Stomach (tissue), 9 donors: ENCODE data around the gene BBIP1. TPM values are rescaled to one million over a fixed set of nuclear protein-coding genes. Genes with fewer than 3 reads are reported as not detected.

Experiments
- DNase-seq, 2 donors: peaks; one replicate each; pipeline versions ENCODE4 v3.0.0 to v3.0.0-alpha.2; 2013 to 2019
- H3K27ac ChIP-seq, 5 donors: fragments of 200-600 bp in 4 of 5; sonication (generic) in 4 of 5; one replicate each; pipeline ENCODE4 v1.5.1; 2013 to 2019; ENCODE audit warnings: mild to moderate bottlenecking in 1 of 5, moderate library complexity in 1 of 5
- H3K27me3 ChIP-seq, 3 donors: fragments of 200-600 bp; sonication (generic); one replicate each; pipeline ENCODE4 v1.5.1; 2017 to 2019; ENCODE audit warnings: mixed run types in 1 of 3
- H3K36me3 ChIP-seq, 4 donors: fragments of 200-600 bp; sonication (generic); 1 replicate in 3 of 4; 2 replicates in 1 of 4; pipeline ENCODE4 v1.5.1; 2016 to 2019
- H3K4me1 ChIP-seq, 4 donors: fragments of 200-600 bp; sonication (generic); one replicate each; pipeline ENCODE4 v1.5.1; 2016 to 2019
- H3K4me3 ChIP-seq, 4 donors: fragments of 200-600 bp; sonication (generic) in 3 of 4; one replicate each; pipeline ENCODE4 v1.5.1; 2016 to 2019; ENCODE audit warnings: mild to moderate bottlenecking in 1 of 4
- H3K9me3 ChIP-seq, 4 donors: fragments of 200-600 bp; sonication (generic); one replicate each; pipeline ENCODE4 v1.5.1; 2016 to 2019
- CTCF ChIP-seq, 7 experiments: fragments of 450-650 bp in 4 of 7; fragments of 200-600 bp in 3 of 7; sonication (generic) in 3 of 7; IDR thresholded peaks; one replicate each; pipeline ENCODE4 v1.5.1; 2016 to 2019; ENCODE audit warnings: antibody characterized with exemption in 7 of 7, control low read depth in 2 of 7, mild to moderate bottlenecking in 1 of 7
- EP300 ChIP-seq: sonication (generic); formaldehyde crosslinking; IDR thresholded peaks from one replicate; pipeline ENCODE4 v1.6.1; 2017; ENCODE audit warnings: antibody characterized with exemption
- POLR2A ChIP-seq, 4 donors: fragments of 450-650 bp; IDR thresholded peaks; one replicate each; pipeline ENCODE4 v1.6.1; 2016; ENCODE audit warnings: antibody characterized with exemption in 4 of 4, control low read depth in 2 of 4, mild to moderate bottlenecking in 1 of 4, moderate library complexity in 1 of 4
- POLR2AphosphoS5 ChIP-seq, 3 donors: sonication (generic); formaldehyde crosslinking; IDR thresholded peaks; one replicate each; pipeline ENCODE4 v1.6.1; 2016; ENCODE audit warnings: antibody characterized with exemption in 3 of 3
- WGBS, 5 donors: extraction: QIAGEN DNeasy Blood & Tissue Kit in 3 of 5; methylation state at CpG; one replicate each; pipeline versions ENCODE4 v1.1.5 to v1.1.7; 2013 to 2018; 5-methylcytosine and 5-hydroxymethylcytosine counted together
- intact Hi-C: fragments of 100-400 bp; cut with DNase I; formaldehyde crosslinking; loops from one replicate; pipeline ENCODE4 v1.15.1; 2023; ENCODE audit warnings: low total_unique reads
- polyA plus RNA-seq, 3 donors: library from polyadenylated mRNA; stranded (reverse); fragments of 200-250 nt; gene quantifications; one replicate each; pipeline ENCODE4 v1.2.3, GENCODE V29; 2013
- total RNA-seq, 5 donors: library from RNA; depleted of rRNA; stranded (reverse); fragments of >200 nt; gene quantifications; one replicate each; pipeline versions ENCODE4 v1.1.0 to v1.2.3, GENCODE V29; 2014 to 2016
- donor health status: healthy with polysubstance abuse.
- donor health status: Bipolar disorder and iron deficiency.
- donor health status: healthy.

Gene BBIP1
- total and polyA plus RNA-seq, 8 donors = 0.58 to 125 (median 24.4) TPM

GRCh38 chr10:110936757-110937156, 17.8 kb upstream of the BBIP1 start:
- Histone ChIP-seq H3K27me3 (no peaks in the 10 kb centered on the region), H3K9me3 (no peaks in the 10 kb centered on the region), H3K27ac (no peak overlapping the region), H3K36me3 (peaks cover 0 to 4% (median 2%) of the 10 kb centered on the region in 4 donors), H3K4me1 (peaks cover 0 to 23% (median 17%) of the 10 kb centered on the region in 4 donors), H3K4me3 (no peak overlapping the region)
- no peak for DNase-seq
- TF ChIP-seq CTCF (IDR thresholded peaks at IDR 0.05) (no peak), POLR2AphosphoS5 (IDR thresholded peaks at IDR 0.05) (no peak), EP300 (no peak), POLR2A (IDR thresholded peaks at IDR 0.05) (no peak)
- intact Hi-C loops = no loop called here
- 96 to 97% (median 97%) methylated on average over 17 to 18 of the region's 18 CpGs for WGBS, 5 donors

- no peaks in the 10 kb centered on the region for H3K27me3 ChIP-seq
- WGBS, 5 donors = 19 to 44% (median 35%) methylated on average over 1 of the region's 1 CpG
- DNase-seq = no peak
- H3K9me3 ChIP-seq = no peaks in the 10 kb centered on the region
- no peak overlapping the region for H3K27ac ChIP-seq
- H3K4me1 ChIP-seq = peaks cover 0 to 52% (median 30%) of the 10 kb centered on the region in 4 donors
- no peaks in the 10 kb centered on the region for H3K36me3 ChIP-seq
- TF ChIP-seq CTCF (IDR thresholded peaks at IDR 0.05) = no peak
- no peak for TF ChIP-seq EP300
- TF ChIP-seq POLR2AphosphoS5 (IDR thresholded peaks at IDR 0.05) = no peak
- no peak for TF ChIP-seq POLR2A (IDR thresholded peaks at IDR 0.05)
- H3K4me3 ChIP-seq = no peak overlapping the region
- intact Hi-C loops = no loop called here
Measured at GRCh38 chr10:110932505-110933180, 13.7 kb upstream of the BBIP1 start.

GRCh38 chr10:110931769-110932381, 12.9 kb upstream of the BBIP1 start:
- no peak overlapping the region for H3K27ac ChIP-seq
- intact Hi-C loops = no loop called here
- WGBS, 5 donors = 52 to 80% (median 62%) methylated on average over 1 of the region's 1 CpG
- no peaks in the 10 kb centered on the region for H3K9me3 ChIP-seq
- no peak for DNase-seq
- TF ChIP-seq POLR2AphosphoS5 (IDR thresholded peaks at IDR 0.05) (no peak), EP300 (no peak), CTCF (IDR thresholded peaks at IDR 0.05) (no peak), POLR2A (IDR thresholded peaks at IDR 0.05) (no peak)
- no peaks in the 10 kb centered on the region for H3K36me3 ChIP-seq
- no peaks in the 10 kb centered on the region for H3K27me3 ChIP-seq
- no peak overlapping the region for H3K4me3 ChIP-seq
- H3K4me1 ChIP-seq = peaks cover 0 to 56% (median 32%) of the 10 kb centered on the region in 4 donors

- intact Hi-C loops = no loop called here
- H3K36me3 ChIP-seq = no peaks in the 10 kb centered on the region
- 90 to 98% (median 95%) methylated on average over 2 of the region's 2 CpGs for WGBS, 5 donors
- no peak for TF ChIP-seq POLR2AphosphoS5 (IDR thresholded peaks at IDR 0.05)
- TF ChIP-seq CTCF (IDR thresholded peaks at IDR 0.05) = no peak
- TF ChIP-seq EP300 = no peak
- TF ChIP-seq POLR2A (IDR thresholded peaks at IDR 0.05) = no peak
- H3K27me3 ChIP-seq = no peaks in the 10 kb centered on the region
- no peak for DNase-seq
- no peak overlapping the region for H3K27ac ChIP-seq
- H3K9me3 ChIP-seq = no peaks in the 10 kb centered on the region
- H3K4me3 ChIP-seq = no peak overlapping the region
- peaks cover 7 to 83% (median 46%) of the 10 kb centered on the region in 4 donors for H3K4me1 ChIP-seq
Measured at GRCh38 chr10:110927461-110927860, 8.5 kb upstream of the BBIP1 start.
